HG03060 (cell line): ENCODE measurements around the gene ANKDD1A.

Source experiments
- ATAC-seq: cut with Tn5 transposase; IDR thresholded peaks from one replicate; pipeline ENCODE4 v1.9.1; 2021; ENCODE audit warnings: low read depth, moderate number of reproducible peaks; ENCODE audit not compliant: unreplicated experiment

Gene ANKDD1A

GRCh38 chr15:64894395-64895056, 17.2 kb upstream of the ANKDD1A start:
- no peak for ATAC-seq

- ATAC-seq: no peak
Observed at GRCh38 chr15:64895285-64896065, 16.2 kb upstream of the ANKDD1A start.

- no peak for ATAC-seq
Observed at GRCh38 chr15:64896371-64897069, 15.2 kb upstream of the ANKDD1A start.

DNA sequence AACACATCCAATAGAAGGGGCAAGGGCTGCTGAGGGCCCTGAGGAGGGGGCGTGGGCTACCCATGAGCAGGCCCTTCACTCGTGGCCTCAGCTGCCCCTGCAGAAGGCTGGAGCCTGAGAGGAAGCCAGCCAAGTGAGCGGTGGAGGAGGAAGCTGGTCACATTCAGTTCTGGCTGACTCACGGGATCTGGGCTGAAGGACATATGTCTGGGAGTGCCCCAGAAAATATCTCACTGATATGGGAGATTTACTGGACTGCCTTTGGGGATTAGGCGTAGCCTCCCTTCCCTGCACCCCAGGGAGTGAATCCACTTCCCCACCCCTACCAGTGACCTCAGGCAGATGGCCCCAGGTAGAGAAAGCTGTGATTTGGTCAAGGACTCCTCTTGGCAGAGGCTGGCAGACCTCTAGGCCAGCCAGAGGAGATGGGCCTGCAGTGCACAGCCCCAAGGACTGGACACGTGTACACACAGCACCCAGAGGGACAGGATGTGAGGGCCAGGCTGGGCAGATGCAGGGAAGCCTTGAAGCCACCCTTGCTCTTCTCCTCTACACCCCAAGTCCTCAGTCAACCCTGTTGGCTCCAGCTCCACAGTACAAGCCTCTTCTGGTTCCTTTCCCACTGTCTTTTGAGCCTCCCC, 14.2 kb upstream of the ANKDD1A start:
- ATAC-seq: no peak

DNA sequence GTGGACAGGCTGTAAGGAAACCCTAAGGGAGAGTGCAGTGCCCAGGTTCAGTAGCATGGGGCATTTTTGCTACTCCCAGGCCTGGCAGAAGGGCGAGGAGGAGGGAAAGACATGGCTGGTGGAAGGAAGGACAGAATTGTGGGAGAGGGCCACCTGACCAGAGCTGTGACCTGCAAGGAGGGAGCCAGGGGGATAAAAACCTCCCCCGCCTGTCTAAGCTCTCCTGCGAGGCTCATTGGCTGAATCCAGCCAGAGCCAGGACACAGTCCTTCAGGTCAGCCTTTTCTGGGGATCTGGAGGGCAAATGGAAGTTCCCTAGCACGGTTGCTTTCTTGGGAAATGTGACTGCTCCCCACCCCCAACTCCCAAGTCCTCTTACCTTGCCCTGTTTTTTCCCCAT, 13.3 kb upstream of the ANKDD1A start:
- ATAC-seq: no peak

DNA sequence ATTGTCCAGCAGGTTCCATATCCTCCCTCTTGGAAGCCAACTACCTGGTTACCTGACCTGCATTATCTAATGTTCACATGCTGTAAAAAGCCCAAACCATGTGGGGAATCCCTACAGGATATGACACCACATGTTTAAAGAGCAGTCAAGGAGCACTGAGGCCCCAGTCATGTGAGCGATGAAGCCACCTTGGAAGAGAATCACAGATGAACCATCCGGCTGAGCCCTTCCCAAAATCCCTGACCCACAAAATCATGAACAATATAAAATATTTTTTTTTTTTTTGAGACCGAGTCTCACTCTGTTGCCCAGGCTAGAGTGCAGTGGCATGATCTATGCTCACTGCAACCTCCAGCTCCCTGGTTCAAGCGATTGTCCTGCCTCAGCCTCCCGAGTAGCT, 10.6 kb upstream of the ANKDD1A start:
- ATAC-seq: no peak

- no peak for ATAC-seq
Observed at GRCh38 chr15:64901914-64902313, 9.8 kb upstream of the ANKDD1A start.

- no peak for ATAC-seq
Observed at GRCh38 chr15:64902863-64903262, 8.8 kb upstream of the ANKDD1A start.

- ATAC-seq: no peak
Observed at GRCh38 chr15:64903326-64903950, 8.3 kb upstream of the ANKDD1A start.

- ATAC-seq: no peak
Observed at GRCh38 chr15:64904189-64904588, 7.5 kb upstream of the ANKDD1A start.

DNA sequence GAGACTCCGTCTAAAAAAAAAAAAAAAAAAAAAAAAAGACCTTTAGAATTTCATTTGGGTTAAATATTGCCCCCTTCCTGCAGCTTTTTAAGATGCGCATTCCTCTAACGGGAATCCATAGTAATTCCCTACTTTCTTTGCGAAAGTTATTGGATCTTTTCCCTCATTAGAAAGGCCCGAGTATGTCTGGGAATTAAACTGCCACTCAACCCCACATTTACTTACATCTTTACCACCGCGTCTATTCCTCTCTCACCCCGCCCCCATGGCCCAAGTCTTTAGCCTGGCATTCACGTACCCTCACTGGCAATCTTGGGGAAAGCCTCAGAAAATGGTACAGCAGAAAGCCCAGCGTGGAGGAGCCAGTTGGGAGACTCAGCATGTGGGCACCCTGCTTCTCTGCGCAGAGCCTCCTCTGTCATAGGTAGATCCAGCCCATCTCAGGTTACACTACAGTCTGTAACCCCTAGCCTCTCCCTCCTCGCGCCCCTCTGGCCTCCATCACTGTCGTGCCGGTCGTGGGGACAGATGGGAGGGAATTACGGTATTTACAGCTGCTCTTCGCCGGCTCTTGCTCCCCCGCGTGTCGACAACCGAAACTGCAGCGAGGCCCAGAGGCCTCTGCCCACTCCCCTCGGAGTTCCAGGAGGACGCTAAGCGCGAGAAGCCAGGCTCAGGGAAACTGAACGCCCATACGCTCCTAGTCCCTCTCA, 6.4 kb upstream of the ANKDD1A start:
- no peak for ATAC-seq

- no peak for ATAC-seq
Observed at GRCh38 chr15:64905941-64906340, 5.8 kb upstream of the ANKDD1A start.

- ATAC-seq: no peak
Observed at GRCh38 chr15:64906402-64906801, 5.3 kb upstream of the ANKDD1A start.

GRCh38 chr15:64907991-64908390, 3.7 kb upstream of the ANKDD1A start:
- ATAC-seq: no peak

DNA sequence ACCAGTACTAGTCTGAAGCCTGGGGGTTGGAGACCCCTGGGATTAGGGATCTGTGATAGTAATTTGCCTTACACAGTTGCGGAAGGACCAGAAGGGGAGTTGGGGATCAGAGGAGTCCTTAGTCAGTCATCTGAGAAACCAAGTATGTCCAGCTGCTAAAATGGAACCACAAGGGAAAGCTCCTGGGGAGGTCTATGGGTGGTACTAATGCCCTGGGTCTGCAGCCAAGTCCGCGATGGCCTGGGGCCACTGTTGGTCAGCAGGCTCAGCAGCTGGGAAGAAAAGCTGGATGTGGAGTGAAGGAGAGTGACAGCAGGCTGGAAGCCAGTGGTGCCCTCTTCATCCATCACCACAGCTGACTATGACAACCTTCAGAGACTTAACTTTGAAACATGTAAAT, 2.2 kb upstream of the ANKDD1A start:
- ATAC-seq: no peak

DNA sequence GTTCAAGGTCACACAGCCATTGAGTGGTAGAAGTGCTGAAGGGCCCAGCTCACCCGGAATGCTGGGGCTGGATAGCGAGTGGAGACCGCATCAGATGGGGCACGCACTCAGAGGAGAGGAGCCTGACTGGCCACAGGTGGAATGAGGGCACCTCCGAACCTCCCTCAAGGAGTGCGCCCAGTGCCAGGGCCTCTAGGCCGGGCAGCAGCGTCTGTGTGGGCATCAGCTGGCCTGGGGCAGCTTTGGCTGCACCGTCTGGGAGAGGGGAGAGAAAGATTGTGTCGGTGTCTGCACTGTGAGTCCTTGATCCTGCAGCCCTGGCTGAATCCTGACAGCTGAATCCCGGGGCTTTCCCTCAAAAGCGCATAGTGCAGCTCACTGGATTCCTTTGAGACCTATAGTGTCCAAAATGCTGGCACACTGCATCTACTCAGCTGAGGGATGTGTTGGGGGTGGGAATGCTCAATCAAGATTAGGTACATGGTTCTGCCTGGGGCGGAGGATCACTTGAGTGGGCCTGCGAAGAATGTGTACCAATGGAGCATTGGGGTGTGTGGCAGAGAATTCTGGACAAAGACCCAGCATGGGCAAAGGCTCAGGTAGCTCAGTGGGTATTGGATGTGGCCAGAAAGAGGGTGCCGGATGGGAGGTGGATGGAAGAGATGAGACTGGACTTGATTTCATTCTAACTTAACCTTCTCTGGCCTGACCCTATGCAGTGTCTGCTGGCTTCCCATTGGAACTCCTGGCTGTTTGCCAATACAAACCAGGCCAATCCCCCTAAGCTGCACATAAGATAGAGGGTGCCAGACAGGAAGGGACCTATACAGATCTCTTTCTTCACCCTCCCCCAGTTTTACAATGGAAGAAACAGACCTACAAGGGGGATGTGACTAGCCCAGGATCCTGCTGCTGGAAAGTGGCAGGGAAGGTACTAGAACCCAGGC, 950 bp downstream of the ANKDD1A start:
- no peak for ATAC-seq

- no peak for ATAC-seq
Observed at GRCh38 chr15:64915518-64916227, 4.0 kb downstream of the ANKDD1A start.

GRCh38 chr15:64916365-64916764, 4.7 kb downstream of the ANKDD1A start:
- no peak for ATAC-seq
